K562 (cell line): Measurements from ENCODE around the gene PCYT1A. TPM values are rescaled to one million over a fixed set of nuclear protein-coding genes. Genes with fewer than 3 reads are reported as not detected.

Experiments used
- ATAC-seq: fragments of 200-7000 bp; cut with Tn5 transposase; 3 replicates; pipeline ENCODE4 v1.9.1; 2020; ENCODE audit warnings: moderate library complexity
- BruUV-seq: library from RNA; stranded (reverse); fragments of 400-500 nt; replicated peaks from 2 replicates; lab custom pipeline; 2021; lab: Mats Ljungman, UMichigan
- CTCF ChIA-PET: fragments of 300-600 bp; formaldehyde crosslinking; extraction: SDS; loops from one replicate; lab custom pipeline; 2021; ENCODE audit warnings: low intra/inter-chr PET ratio; lab: Yijun Ruan, JAX
- POLR2A ChIA-PET: fragments of 300-600, 350-650 bp; sonication (Branson Sonifier 250); formaldehyde crosslinking; extraction: SDS; loops from one replicate; lab custom pipeline; 2021; ENCODE audit warnings: antibody characterized with exemption, inconsistent platforms; lab: Yijun Ruan, JAX
- DNase-seq, 4 experiments: peaks; one replicate each; pipeline versions ENCODE4 v3.0.0 to v3.0.0-alpha.2; 2011 to 2018; ENCODE audit warnings: low spot score in 3 of 4, mixed read lengths in 3 of 4; ENCODE audit errors: extremely low read depth in 1 of 4
- FAIRE-seq: peaks from 2 replicates; lab custom pipeline; 2011; peaks lifted over from hg19 to GRCh38; lab: Jason Lieb, UNC
- H2AFZ ChIP-seq: 2 replicates; pipeline ENCODE4 v1.6.0; 2011; ENCODE audit warnings: low read depth, low read length, control low read depth, inconsistent platforms
- H3K27ac ChIP-seq: fragments of 200-600 bp; 3 replicates; pipeline ENCODE4 v1.8.0; 2011; ENCODE audit warnings: low read depth, mild to moderate bottlenecking, control low read depth, inconsistent platforms, low read length, moderate library complexity, mixed read lengths; ENCODE audit errors: extremely low read depth
- H3K27me3 ChIP-seq, 2 experiments: fragments of 300-600 bp in 1 of 2; 2 replicates in 1 of 2; 3 replicates in 1 of 2; pipeline versions ENCODE4 v1.6.0 to v1.8.0; 2011; ENCODE audit warnings: inconsistent platforms in 2 of 2, low read length in 2 of 2, mild to moderate bottlenecking in 1 of 2, mixed read lengths in 1 of 2, moderate library complexity in 1 of 2; ENCODE audit not compliant: control insufficient read depth in 2 of 2, insufficient read depth in 2 of 2
- H3K36me3 ChIP-seq: fragments of 300-600 bp; 3 replicates; pipeline ENCODE4 v1.8.0; 2011; ENCODE audit warnings: mild to moderate bottlenecking, low read length, inconsistent platforms; ENCODE audit not compliant: control insufficient read depth, insufficient read depth
- H3K4me1 ChIP-seq, 2 experiments: fragments of 200-600 bp in 1 of 2; replicated peaks in 1 of 2; 2 replicates in 1 of 2; 3 replicates in 1 of 2; pipeline versions ENCODE4 v1.5.1 to v1.8.0; 2011; ENCODE audit warnings: inconsistent platforms in 2 of 2, low read length in 2 of 2, mild to moderate bottlenecking in 1 of 2, mixed read lengths in 1 of 2, moderate library complexity in 1 of 2; ENCODE audit not compliant: control insufficient read depth in 2 of 2, insufficient read depth in 2 of 2
- H3K4me2 ChIP-seq: 2 replicates; pipeline ENCODE4 v1.6.1; 2011; ENCODE audit warnings: low read length, control low read depth, inconsistent platforms, mixed read lengths; ENCODE audit not compliant: insufficient read depth
- H3K4me3 ChIP-seq: fragments of 200-600 bp; sonication (generic), shearing (Covaris generic); 2 replicates; pipeline ENCODE4 v1.5.1; 2016; ENCODE audit warnings: control low read depth, inconsistent platforms
- H3K79me2 ChIP-seq: fragments of 200-600 bp; 3 replicates; pipeline ENCODE4 v1.8.0; 2011; ENCODE audit warnings: low read length, inconsistent platforms; ENCODE audit not compliant: control insufficient read depth, insufficient read depth
- H3K9ac ChIP-seq, 2 experiments: 2 replicates each; pipeline versions ENCODE4 v1.6.0 to v1.6.1; 2011; ENCODE audit warnings: low read depth in 2 of 2, low read length in 2 of 2, control low read depth in 1 of 2, inconsistent platforms in 1 of 2, mild to moderate bottlenecking in 1 of 2, mixed read lengths in 1 of 2; ENCODE audit not compliant: insufficient read depth in 1 of 2
- H3K9me1 ChIP-seq: one replicate; pipeline ENCODE4 v1.6.0; 2011; ENCODE audit warnings: inconsistent platforms, mild to moderate bottlenecking, low read length, moderate library complexity; ENCODE audit not compliant: control insufficient read depth, insufficient read depth
- H3K9me3 ChIP-seq: replicated peaks from 2 replicates; pipeline ENCODE4 v1.5.1; 2011; ENCODE audit warnings: low read depth, low read length, inconsistent platforms; ENCODE audit not compliant: control insufficient read depth, insufficient read depth
- H4K20me1 ChIP-seq: replicated peaks from 2 replicates; pipeline ENCODE4 v1.6.1; 2011; ENCODE audit warnings: low read length, inconsistent platforms, mixed read lengths; ENCODE audit not compliant: control insufficient read depth, insufficient read depth
- CHD1 ChIP-seq: fragments of 200-600 bp; sonication (generic); IDR thresholded peaks from one replicate; pipeline ENCODE4 v1.6.1; 2012; ENCODE audit warnings: mild to moderate bottlenecking, moderate library complexity, low read length, inconsistent platforms
- EHMT2 ChIP-seq: fragments of 450-650 bp; IDR thresholded peaks from 2 replicates; pipeline ENCODE4 v1.6.1; 2018; ENCODE audit warnings: antibody characterized with exemption
- FOXM1 ChIP-seq, 2 experiments: fragments of 450-650 bp in 1 of 2; sonication (generic) in 1 of 2; formaldehyde crosslinking in 1 of 2; IDR thresholded peaks; 2 replicates each; pipeline versions ENCODE4 v1.6.1 to v1.9.0; 2017 to 2022; ENCODE audit warnings: low read depth in 2 of 2, mild to moderate bottlenecking in 2 of 2, missing genetic modification reagents in 1 of 2, moderate library complexity in 1 of 2
- GATAD2B ChIP-seq: fragments of 450-650 bp; IDR thresholded peaks from 2 replicates; pipeline ENCODE4 v1.6.1; 2017; ENCODE audit warnings: mild to moderate bottlenecking, borderline replicate concordance
- IRF2 ChIP-seq: sonication (generic); formaldehyde crosslinking; IDR thresholded peaks from 2 replicates; pipeline ENCODE4 v1.8.1; 2022; ENCODE audit warnings: mild to moderate bottlenecking, missing genetic modification reagents
- PHB2 ChIP-seq: fragments of 450-650 bp; IDR thresholded peaks from 2 replicates; pipeline ENCODE4 v1.6.1; 2017; ENCODE audit warnings: low read depth
- PHF8 ChIP-seq: fragments of 200-600 bp; sonication (generic); IDR thresholded peaks from 2 replicates; pipeline ENCODE4 v1.6.1; 2012; ENCODE audit warnings: mixed run types, mild to moderate bottlenecking, inconsistent platforms, low read length, moderate library complexity, borderline replicate concordance
- PTTG1 ChIP-seq: fragments of 450-650 bp; IDR thresholded peaks from 2 replicates; pipeline ENCODE4 v1.6.1; 2016; ENCODE audit warnings: low read depth, mild to moderate bottlenecking, missing genetic modification characterization, missing compliant biosample characterization
- PYGO2 ChIP-seq: fragments of 450-650 bp; IDR thresholded peaks from 2 replicates; pipeline ENCODE4 v1.6.1; 2016; ENCODE audit warnings: mild to moderate bottlenecking, missing genetic modification characterization, moderate library complexity, missing compliant biosample characterization
- RB1 ChIP-seq: fragments of 450-650 bp; IDR thresholded peaks from 2 replicates; pipeline ENCODE4 v1.6.1; 2017; ENCODE audit warnings: low read depth, mild to moderate bottlenecking
- SAFB ChIP-seq: fragments of 200-400 bp; formaldehyde crosslinking; IDR thresholded peaks from 2 replicates; pipeline ENCODE4 v1.6.1; 2017; ENCODE audit warnings: low read depth, low read length, borderline replicate concordance
- SMARCC2 ChIP-seq: fragments of 450-650 bp; IDR thresholded peaks from 2 replicates; pipeline ENCODE4 v1.6.1; 2017; ENCODE audit warnings: antibody characterized with exemption, moderate library complexity, mild to moderate bottlenecking, low read depth
- TAF1 ChIP-seq: IDR thresholded peaks from 2 replicates; pipeline ENCODE4 v1.6.1; 2011; ENCODE audit warnings: mild to moderate bottlenecking, low read length, moderate library complexity; ENCODE audit not compliant: insufficient read depth, control insufficient read depth, severe bottlenecking; ENCODE audit errors: extremely low read depth
- YY1 ChIP-seq, 3 experiments: IDR thresholded peaks; 2 replicates each; pipeline ENCODE4 v1.6.1; 2011; ENCODE audit warnings: low read length in 2 of 3, mild to moderate bottlenecking in 2 of 3, moderate library complexity in 2 of 3, borderline replicate concordance in 1 of 3, control low read depth in 1 of 3, low read depth in 1 of 3; ENCODE audit not compliant: insufficient read depth in 3 of 3, insufficient replicate concordance in 2 of 3, control insufficient read depth in 1 of 3, insufficient read length in 1 of 3; ENCODE audit errors: extremely low read depth in 1 of 3
- ZNF431 ChIP-seq: sonication (generic); formaldehyde crosslinking; IDR thresholded peaks from 2 replicates; pipeline ENCODE4 v1.8.0; 2022; ENCODE audit warnings: mild to moderate bottlenecking, missing genetic modification reagents
- ZNF445 ChIP-seq: fragments of 250-450 bp; sonication (Bioruptor Pico); IDR thresholded peaks from 2 replicates; pipeline ENCODE4 v1.4.0; 2020; ENCODE audit warnings: low read depth, mild to moderate bottlenecking, moderate library complexity
- WGBS: fragments of 100-300 bp; shearing (Covaris generic); methylation state at CpG from one replicate; pipeline ENCODE4 v1.1.6; 2016; ENCODE audit warnings: low coverage, mixed read lengths; ENCODE audit not compliant: insufficient coverage; ENCODE audit errors: missing lambda C conversion rate; 5-methylcytosine and 5-hydroxymethylcytosine counted together
- in situ Hi-C: fragments of 300-500 bp; cut with MboI; formaldehyde crosslinking; loops from 4 replicates; pipeline ENCODE4 v1.15.0; 2018; ENCODE audit warnings: inconsistent platforms, mixed read lengths
- intact Hi-C: fragments of 100-400 bp; cut with micrococcal nuclease; formaldehyde crosslinking; loops from 2 replicates; pipeline ENCODE4 v1.14.2; 2022
- polyA plus RNA-seq, 8 experiments: library from polyadenylated mRNA; depleted of rRNA in 4 of 8; stranded (reverse) in 5 of 8; unstranded in 3 of 8; fragments of >200 nt; fragmentation: Nextera tagmentation in 2 of 8; fragmentation: Illumina TruSeq in 1 of 8; extraction: Ambion mirVana in 2 of 8; extraction: Trizol in 1 of 8; gene quantifications; 2 replicates each; pipeline versions ENCODE4 v1.2.1 to v1.2.3, GENCODE V29; 2011 to 2014; ENCODE audit warnings: inconsistent platforms in 1 of 8, missing spikeins in 1 of 8
- total RNA-seq, 7 experiments: library from RNA; depleted of rRNA in 6 of 7; stranded (reverse); fragments of >200 nt in 6 of 7; fragmentation: Illumina TruSeq in 2 of 7; extraction: Trizol in 2 of 7; gene quantifications; 2 replicates each; pipeline versions ENCODE4 v1.2.1 to v1.2.3, GENCODE V29; 2011 to 2021; ENCODE audit warnings: low replicate concordance in 1 of 7
- TF ChIP-seq, protein P1 (sequence below), 3 experiments: fragments of 200-800 bp in 1 of 3; fragments of 250-450 bp in 1 of 3; fragments of 450-650 bp in 1 of 3; sonication (Bioruptor Pico) in 1 of 3; sonication (Bioruptor generic) in 1 of 3; formaldehyde crosslinking in 1 of 3; IDR thresholded peaks; 2 replicates each; pipeline versions ENCODE4 v1.6.1 to v1.8.0; 2016 to 2022; ENCODE audit warnings: mild to moderate bottlenecking in 2 of 3, missing genetic modification characterization in 2 of 3, missing compliant biosample characterization in 1 of 3, moderate library complexity in 1 of 3

The PCYT1A gene
- total and polyA plus RNA-seq, 9 of the 15 experiments (the other 6 are each of a cell fraction or from before 2014, with no cell fraction given): 13.4 to 62.8 (median 49.4) TPM

GRCh38 chr3:196288141-196288460 lies 575 bp upstream of the PCYT1A start (continued):
- TF ChIP-seq SMARCC2 (no peak), RB1 (no peak), PYGO2 (no peak), PHF8 (0 out of 2 replicates have a peak, but pooled peaks have one; percentile 26), YY1 (IDR thresholded peaks at IDR 0.05; ENCODE audit: borderline replicate concordance in 1 of 3, control insufficient read depth in 1 of 3, extremely low read depth in 1 of 3, insufficient read depth in 3 of 3, insufficient read length in 1 of 3, insufficient replicate concordance in 2 of 3, low read depth in 1 of 3, low read length in 2 of 3) (no peak)

GRCh38 chr3:196287090-196287439 lies 461 bp downstream of the PCYT1A start:
- H3K4me1 ChIP-seq: peaks cover 21 to 22% of the 10 kb centered on the region in 2 experiments
- DNase-seq (no peak), ATAC-seq (no peak), FAIRE-seq (no peak)
- peak overlapping the region; percentile 92 for H3K27ac ChIP-seq
- peak overlapping the region; percentile 78 for H3K4me3 ChIP-seq
- H4K20me1 ChIP-seq: no peaks in the 10 kb centered on the region
- BruUV-seq: TSS peak; percentile 46
- H3K9me1 ChIP-seq: no peaks in the 10 kb centered on the region
- no peaks in the 10 kb centered on the region for H3K27me3 ChIP-seq
- WGBS: 0% methylated on average over 22 of the region's 22 CpGs
- in situ Hi-C loops: no loop called here
- ChIA-PET CTCF (no interaction called here), POLR2A (interaction anchor here (0.6 to 1.0 kb wide), 4 partner anchors 18 to 975 kb away, joined by 3 to 4 read pairs (median 3); no protein-coding TSS in a partner anchor)
- H3K79me2 ChIP-seq: peaks cover 60% of the 10 kb centered on the region
- intact Hi-C loops: loop anchor here (1.0 kb wide), 1 partner anchor 8 kb away; no protein-coding TSS in a partner anchor
- no peaks in the 10 kb centered on the region for H3K9me3 ChIP-seq
- peak overlapping the region; percentile 92 to 100 for H3K9ac ChIP-seq
- peak overlapping the region; percentile 99 for H3K4me2 ChIP-seq
- H2AFZ ChIP-seq: peak overlapping the region; percentile 92
- peaks cover 8% of the 10 kb centered on the region for H3K36me3 ChIP-seq
- TF ChIP-seq ZNF431 (CRISPR knock-in tag) (no peak), CHD1 (peak; percentile 70), PTTG1 (tag) (no peak), TAF1 (no peak), EHMT2 (0 out of 2 replicates have a peak, but pooled peaks have one; percentile 7), IRF2 (CRISPR knock-in tag) (0 out of 2 replicates have a peak, but pooled peaks have one; percentile 59), FOXM1 (IDR thresholded peaks at IDR 0.05; ENCODE audit: low read depth) (no peak), FOXM1 (CRISPR knock-in tag; IDR thresholded peaks at IDR 0.05; ENCODE audit: low read depth) (no peak), ZNF445 (CRISPR knock-in tag) (no peak), GATAD2B (no peak), PHB2 (0 out of 2 replicates have a peak, but pooled peaks have one; percentile 8), SAFB (no peak)
- TF ChIP-seq, protein P1, sequence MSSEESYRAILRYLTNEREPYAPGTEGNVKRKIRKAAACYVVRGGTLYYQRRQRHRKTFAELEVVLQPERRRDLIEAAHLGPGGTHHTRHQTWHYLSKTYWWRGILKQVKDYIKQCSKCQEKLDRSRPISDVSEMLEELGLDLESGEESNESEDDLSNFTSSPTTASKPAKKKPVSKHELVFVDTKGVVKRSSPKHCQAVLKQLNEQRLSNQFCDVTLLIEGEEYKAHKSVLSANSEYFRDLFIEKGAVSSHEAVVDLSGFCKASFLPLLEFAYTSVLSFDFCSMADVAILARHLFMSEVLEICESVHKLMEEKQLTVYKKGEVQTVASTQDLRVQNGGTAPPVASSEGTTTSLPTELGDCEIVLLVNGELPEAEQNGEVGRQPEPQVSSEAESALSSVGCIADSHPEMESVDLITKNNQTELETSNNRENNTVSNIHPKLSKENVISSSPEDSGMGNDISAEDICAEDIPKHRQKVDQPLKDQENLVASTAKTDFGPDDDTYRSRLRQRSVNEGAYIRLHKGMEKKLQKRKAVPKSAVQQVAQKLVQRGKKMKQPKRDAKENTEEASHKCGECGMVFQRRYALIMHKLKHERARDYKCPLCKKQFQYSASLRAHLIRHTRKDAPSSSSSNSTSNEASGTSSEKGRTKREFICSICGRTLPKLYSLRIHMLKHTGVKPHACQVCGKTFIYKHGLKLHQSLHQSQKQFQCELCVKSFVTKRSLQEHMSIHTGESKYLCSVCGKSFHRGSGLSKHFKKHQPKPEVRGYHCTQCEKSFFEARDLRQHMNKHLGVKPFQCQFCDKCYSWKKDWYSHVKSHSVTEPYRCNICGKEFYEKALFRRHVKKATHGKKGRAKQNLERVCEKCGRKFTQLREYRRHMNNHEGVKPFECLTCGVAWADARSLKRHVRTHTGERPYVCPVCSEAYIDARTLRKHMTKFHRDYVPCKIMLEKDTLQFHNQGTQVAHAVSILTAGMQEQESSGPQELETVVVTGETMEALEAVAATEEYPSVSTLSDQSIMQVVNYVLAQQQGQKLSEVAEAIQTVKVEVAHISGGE (CRISPR knock-in tag; IDR thresholded peaks at IDR 0.05): no peak
